Lower leg skin (tissue), 4 donors: Measurements from ENCODE around the gene PAQR7. TPM values are rescaled to one million over a fixed set of nuclear protein-coding genes. Genes with fewer than 3 reads are reported as not detected.

Source experiments
- DNase-seq, 2 donors: peaks; one replicate each; pipeline ENCODE4 v3.0.0-alpha.2; 2019; ENCODE audit warnings: low spot score in 2 of 2
- H3K4me3 ChIP-seq: fragments of 200-600 bp; sonication (generic); 2 replicates; pipeline ENCODE4 v1.5.1; 2017; ENCODE audit warnings: mild to moderate bottlenecking, low read depth; ENCODE audit not compliant: poor library complexity, severe bottlenecking
- CTCF ChIP-seq, 3 donors: fragments of 450-650 bp; IDR thresholded peaks; one replicate each; pipeline ENCODE4 v1.5.1; 2016; ENCODE audit warnings: antibody characterized with exemption in 3 of 3, mild to moderate bottlenecking in 3 of 3, moderate library complexity in 2 of 3
- POLR2A ChIP-seq, 2 donors: fragments of 450-650 bp; IDR thresholded peaks; one replicate each; pipeline ENCODE4 v1.6.1; 2016 to 2017; ENCODE audit warnings: antibody characterized with exemption in 2 of 2, mild to moderate bottlenecking in 1 of 2, moderate library complexity in 1 of 2
- WGBS, 2 donors: methylation state at CpG; one replicate each; pipeline ENCODE4 v1.1.5; 2018; 5-methylcytosine and 5-hydroxymethylcytosine counted together
- intact Hi-C: fragments of 100-400 bp; cut with DNase I; formaldehyde crosslinking; loops from one replicate; pipeline ENCODE4 v1.15.0; 2023; ENCODE audit warnings: low total_unique reads
- microRNA-seq, 2 donors: library from miRNA; unstranded; fragments of <30 nt; microRNA quantifications; one replicate each; pipeline ENCODE4, GENCODE V29; 2016; ENCODE audit warnings: borderline replicate concordance in 2 of 2, borderline number of aligned reads in 1 of 2
- total RNA-seq, 4 donors: library from RNA; depleted of rRNA; stranded (reverse); fragments of >200 nt; gene quantifications; one replicate each; pipeline ENCODE4 v1.1.0, GENCODE V29; 2016

PAQR7 gene
- total RNA-seq, 4 donors from 2014 or later, result 20.1 to 29.6 (median 24.4) TPM

- 85 to 94% methylated on average over 19 to 24 of the region's 24 CpGs for WGBS, 2 donors
- no peak overlapping the region for H3K4me3 ChIP-seq
- intact Hi-C loops, result loop anchor here (5.0 to 10.0 kb wide), 2 partner anchors 59 to 207 kb away; no protein-coding TSS in a partner anchor
- TF ChIP-seq CTCF (IDR thresholded peaks at IDR 0.05) (no peak), POLR2A (IDR thresholded peaks at IDR 0.05) (no peak)
- peak in 1 of 2 donors; percentile 82 for DNase-seq
Measured at GRCh38 chr1:25813734-25814471, 61.6 kb downstream of the PAQR7 start.

GRCh38 chr1:25813071-25813733 lies 62.3 kb downstream of the PAQR7 start:
- H3K4me3 ChIP-seq, result no peak overlapping the region
- WGBS, 2 donors, result 80 to 83% methylated on average over 11 of the region's 11 CpGs
- DNase-seq, result peak in 1 of 2 donors; percentile 70
- intact Hi-C loops, result loop anchor here (5.0 to 10.0 kb wide), 2 partner anchors 58 to 206 kb away; no protein-coding TSS in a partner anchor
- no peak for TF ChIP-seq POLR2A (IDR thresholded peaks at IDR 0.05)
- TF ChIP-seq CTCF (IDR thresholded peaks at IDR 0.05), result no peak

Small RNA genes within 50 kb of the gene (microRNA-seq; reads per million reads assigned to microRNA genes)
- gene MIR3917, result 0 to 0.57 reads per million in 2 donors

Other genes with a start within 250 kb of the PAQR7 start
- 10 to 100 TPM; 14.9 to 24.5 (median 17.6) TPM for gene SELENON, start 75.5 kb downstream of the PAQR7 start, total RNA-seq
- gene MTFR1L, start 55.8 kb downstream of the PAQR7 start, total RNA-seq, result 10 to 100 TPM; 34.9 to 46.1 (median 39.7) TPM
- gene AUNIP, start 16.3 kb downstream of the PAQR7 start, total RNA-seq, result under 1 TPM in 1 of 4 donors, not detected in 3; 0.68 TPM
- gene STMN1, start 30.7 kb upstream of the PAQR7 start, total RNA-seq, result 10 to 100 TPM; 19.0 to 26.5 (median 24.0) TPM
- 10 to 100 TPM; 11.8 to 23.0 (median 17.1) TPM for gene PAFAH2, start 122.4 kb upstream of the PAQR7 start, total RNA-seq
- gene EXTL1, start 146.1 kb upstream of the PAQR7 start, total RNA-seq, result 1 to 10 TPM in 2 of 4 donors, under 1 TPM in 2; 0.34 to 3.9 (median 2.2) TPM
- 1 to 10 TPM in 1 of 4 donors, under 1 TPM in 3; 0.13 to 1.8 (median 0.42) TPM for gene SLC30A2, start 170.4 kb upstream of the PAQR7 start, total RNA-seq
- gene TRIM63, start 191.9 kb upstream of the PAQR7 start, total RNA-seq, result 1 to 10 TPM in 3 of 4 donors, under 1 TPM in 1; 0.21 to 2.5 (median 2.1) TPM
- gene PDIK1L, start 236.1 kb upstream of the PAQR7 start, total RNA-seq, result 10 to 100 TPM; 14.0 to 16.7 (median 14.4) TPM